ENCODE results near the gene CNPY1. TPM values are rescaled to one million over a fixed set of nuclear protein-coding genes. Genes with fewer than 3 reads are reported as not detected.

CNPY1 gene
- polyA plus RNA-seq, 1 donor from 2014 or later, result 0.36 TPM

GRCh38 chr7:155481764-155482163, 64.6 kb downstream of the CNPY1 start:
- Histone ChIP-seq H3K4me2 (ENCODE audit: low read length) (no peak overlapping the region), H3K9me2 (ENCODE audit: insufficient read depth, low read length) (no peaks in the 10 kb centered on the region), H3K4me3 (ENCODE audit: low read length) (no peak overlapping the region), H3K9me3 (ENCODE audit: low read length) (no peaks in the 10 kb centered on the region), H3K27me3 (ENCODE audit: insufficient read depth, low read depth, low read length) (peaks cover 19% of the 10 kb centered on the region), H2AFZ (ENCODE audit: low read depth, low read length) (no peak overlapping the region), H4K20me1 (ENCODE audit: insufficient read depth) (no peaks in the 10 kb centered on the region), H3K9ac (ENCODE audit: low read length) (no peak overlapping the region), H3K79me2 (replicated peaks; ENCODE audit: insufficient read depth, low read length) (no peaks in the 10 kb centered on the region), H3K36me3 (ENCODE audit: insufficient read depth, low read length) (no peaks in the 10 kb centered on the region), H3F3A (ENCODE audit: insufficient read depth, low read length, poor library complexity, severe bottlenecking) (no peaks in the 10 kb centered on the region), H3K27ac (ENCODE audit: low read length) (no peak overlapping the region)
- TF ChIP-seq POLR2AphosphoS5 (IDR thresholded peaks at IDR 0.05), result no peak
- TF ChIP-seq SMC3 (conservative IDR thresholded peaks at IDR 0.05; ENCODE audit: poor library complexity), result no peak
- TF ChIP-seq RAD21 (conservative IDR thresholded peaks at IDR 0.05), result no peak
- TF ChIP-seq REST (IDR thresholded peaks at IDR 0.05; ENCODE audit: borderline replicate concordance), result no peak
- TF ChIP-seq CTCF (IDR thresholded peaks at IDR 0.05; ENCODE audit: poor library complexity, severe bottlenecking), result no peak
- TF ChIP-seq EZH2 (IDR thresholded peaks at IDR 0.05; ENCODE audit: borderline replicate concordance, insufficient read depth, low read length, poor library complexity, severe bottlenecking), result no peak
- TF ChIP-seq MXI1 (conservative IDR thresholded peaks at IDR 0.05; ENCODE audit: poor library complexity, severe bottlenecking), result no peak
- TF ChIP-seq TAF1 (IDR thresholded peaks at IDR 0.05; ENCODE audit: low read depth), result no peak
- TF ChIP-seq EP300 (conservative IDR thresholded peaks at IDR 0.05; ENCODE audit: poor library complexity, severe bottlenecking), result no peak

- no peak overlapping the region for H3K27ac ChIP-seq (ENCODE audit: low read length)
- H3K27me3 ChIP-seq (ENCODE audit: insufficient read depth, low read depth, low read length), result peaks cover 57% of the 10 kb centered on the region
- no peak overlapping the region for H3K4me3 ChIP-seq (ENCODE audit: low read length)
- no peaks in the 10 kb centered on the region for H3F3A ChIP-seq (ENCODE audit: insufficient read depth, low read length, poor library complexity, severe bottlenecking)
- no peaks in the 10 kb centered on the region for H4K20me1 ChIP-seq (ENCODE audit: insufficient read depth)
- no peaks in the 10 kb centered on the region for H3K9me2 ChIP-seq (ENCODE audit: insufficient read depth, low read length)
- H3K9ac ChIP-seq (ENCODE audit: low read length), result no peak overlapping the region
- no peak overlapping the region for H3K4me2 ChIP-seq (ENCODE audit: low read length)
- no peak overlapping the region for H2AFZ ChIP-seq (ENCODE audit: low read depth, low read length)
- TF ChIP-seq POLR2AphosphoS5 (IDR thresholded peaks at IDR 0.05) (no peak), RAD21 (conservative IDR thresholded peaks at IDR 0.05) (no peak), MXI1 (conservative IDR thresholded peaks at IDR 0.05; ENCODE audit: poor library complexity, severe bottlenecking) (no peak), EZH2 (IDR thresholded peaks at IDR 0.05; ENCODE audit: borderline replicate concordance, insufficient read depth, low read length, poor library complexity, severe bottlenecking) (no peak), EP300 (conservative IDR thresholded peaks at IDR 0.05; ENCODE audit: poor library complexity, severe bottlenecking) (no peak), CTCF (IDR thresholded peaks at IDR 0.05; ENCODE audit: poor library complexity, severe bottlenecking) (no peak), REST (IDR thresholded peaks at IDR 0.05; ENCODE audit: borderline replicate concordance) (no peak), SMC3 (conservative IDR thresholded peaks at IDR 0.05; ENCODE audit: poor library complexity) (no peak), TAF1 (IDR thresholded peaks at IDR 0.05; ENCODE audit: low read depth) (no peak)
- H3K79me2 ChIP-seq (replicated peaks; ENCODE audit: insufficient read depth, low read length), result no peaks in the 10 kb centered on the region
- peaks cover 8% of the 10 kb centered on the region for H3K9me3 ChIP-seq (ENCODE audit: low read length)
- no peaks in the 10 kb centered on the region for H3K36me3 ChIP-seq (ENCODE audit: insufficient read depth, low read length)
Observed at GRCh38 chr7:155477476-155477875, 68.9 kb downstream of the CNPY1 start.
